Activated effector memory CD4-positive, alpha-beta T cell treated with Interleukin-2 at 50 U/mL for 16 hours (primary cell): Measurements from ENCODE around the gene MAN2B2.

Source experiments
- DNase-seq: peaks from one replicate; pipeline ENCODE4 v3.0.0-alpha.2; 2020

MAN2B2 gene

GRCh38 chr4:6568148-6568547 is 6.8 kb upstream of the MAN2B2 start:
- no peak for DNase-seq

- no peak for DNase-seq
Measured at GRCh38 chr4:6568689-6569332, 6.2 kb upstream of the MAN2B2 start.

GRCh38 chr4:6571608-6572007 is 3.4 kb upstream of the MAN2B2 start:
- DNase-seq, result no peak

- no peak for DNase-seq
Measured at GRCh38 chr4:6573551-6573950, 1.4 kb upstream of the MAN2B2 start.

- no peak for DNase-seq
Measured at GRCh38 chr4:6573986-6574746, 823 bp upstream of the MAN2B2 start.

GRCh38 chr4:6575503-6576240 is 683 bp downstream of the MAN2B2 start:
- no peak for DNase-seq

- no peak for DNase-seq
Measured at GRCh38 chr4:6576512-6576911, 1.5 kb downstream of the MAN2B2 start.

- no peak for DNase-seq
Measured at GRCh38 chr4:6576932-6577331, 1.9 kb downstream of the MAN2B2 start.

- no peak for DNase-seq
Measured at GRCh38 chr4:6577409-6577808, 2.4 kb downstream of the MAN2B2 start.

- no peak for DNase-seq
Measured at GRCh38 chr4:6578221-6578620, 3.2 kb downstream of the MAN2B2 start.

- DNase-seq, result no peak
Measured at GRCh38 chr4:6580353-6580752, 5.4 kb downstream of the MAN2B2 start.

GRCh38 chr4:6581566-6582121 is 6.7 kb downstream of the MAN2B2 start:
- DNase-seq, result no peak

- no peak for DNase-seq
Measured at GRCh38 chr4:6582889-6583490, 8.0 kb downstream of the MAN2B2 start.

- DNase-seq, result no peak
Measured at GRCh38 chr4:6584865-6585264, 9.9 kb downstream of the MAN2B2 start.

GRCh38 chr4:6586715-6587325 is 11.8 kb downstream of the MAN2B2 start:
- no peak for DNase-seq

- no peak for DNase-seq
Measured at GRCh38 chr4:6589444-6589843, 14.5 kb downstream of the MAN2B2 start.

- no peak for DNase-seq
Measured at GRCh38 chr4:6591313-6591712, 16.3 kb downstream of the MAN2B2 start.

- DNase-seq, result no peak
Measured at GRCh38 chr4:6591781-6592180, 16.8 kb downstream of the MAN2B2 start.

- DNase-seq, result no peak
Measured at GRCh38 chr4:6592804-6593563, 18.0 kb downstream of the MAN2B2 start.

- no peak for DNase-seq
Measured at GRCh38 chr4:6594341-6594740, 19.4 kb downstream of the MAN2B2 start.

- no peak for DNase-seq
Measured at GRCh38 chr4:6594826-6595355, 19.9 kb downstream of the MAN2B2 start.
